NCI-H1417 (cell line): Measurements from ENCODE around the gene ANO6.
"Not testable (repeated sequence)": the region's sequence is repeated elsewhere in the genome, so short reads cannot be mapped to it uniquely, and the experiment has no call there.

Experiments
- DNase-seq, 3 experiments: peaks; one replicate each; lab custom pipeline; 2025; lab: John Stamatoyannopoulos, UW

Gene ANO6

GRCh38 chr12:45236383-45236782, 20.5 kb downstream of the ANO6 start:
- DNase-seq = not testable (repeated sequence)

GRCh38 chr12:45242180-45242579, 26.3 kb downstream of the ANO6 start:
- no peak for DNase-seq

- no peak for DNase-seq
Observed at GRCh38 chr12:45243963-45244362, 28.1 kb downstream of the ANO6 start.

- no peak for DNase-seq
Observed at GRCh38 chr12:45244561-45245343, 28.9 kb downstream of the ANO6 start.

GRCh38 chr12:45246236-45246635, 30.3 kb downstream of the ANO6 start:
- no peak for DNase-seq

GRCh38 chr12:45247589-45247988, 31.7 kb downstream of the ANO6 start:
- DNase-seq = no peak

- no peak for DNase-seq
Observed at GRCh38 chr12:45248095-45248494, 32.2 kb downstream of the ANO6 start.

- DNase-seq = no peak
Observed at GRCh38 chr12:45254254-45254653, 38.4 kb downstream of the ANO6 start.

GRCh38 chr12:45256721-45257120, 40.8 kb downstream of the ANO6 start:
- no peak for DNase-seq

- no peak for DNase-seq
Observed at GRCh38 chr12:45257185-45257930, 41.5 kb downstream of the ANO6 start.

- no peak for DNase-seq
Observed at GRCh38 chr12:45259675-45260074, 43.8 kb downstream of the ANO6 start.

GRCh38 chr12:45260104-45260815, 44.4 kb downstream of the ANO6 start:
- no peak for DNase-seq

GRCh38 chr12:45260854-45261253, 45.0 kb downstream of the ANO6 start:
- no peak for DNase-seq

- DNase-seq = not testable (repeated sequence)
Observed at GRCh38 chr12:45262185-45262584, 46.3 kb downstream of the ANO6 start.

- no peak for DNase-seq
Observed at GRCh38 chr12:45263587-45263986, 47.7 kb downstream of the ANO6 start.

- peak; percentile 11 to 84 (median 59) for DNase-seq
Observed at GRCh38 chr12:45268672-45269411, 52.9 kb downstream of the ANO6 start.

GRCh38 chr12:45269412-45269751, 53.5 kb downstream of the ANO6 start:
- no peak for DNase-seq

GRCh38 chr12:45270951-45271350, 55.1 kb downstream of the ANO6 start:
- DNase-seq = no peak

GRCh38 chr12:45273717-45274271, 57.9 kb downstream of the ANO6 start:
- no peak for DNase-seq

- no peak for DNase-seq
Observed at GRCh38 chr12:45276154-45276755, 60.4 kb downstream of the ANO6 start.

- DNase-seq = no peak
Observed at GRCh38 chr12:45278447-45278846, 62.6 kb downstream of the ANO6 start.
